Keratinocyte (primary cell): ENCODE measurements around the gene MSRB1. TPM values are rescaled to one million over a fixed set of nuclear protein-coding genes. Genes with fewer than 3 reads are reported as not detected.

Experiments used
- DNase-seq: peaks from one replicate; pipeline ENCODE4 v3.0.0-alpha.2; 2011; ENCODE audit warnings: low read depth, missing footprints, low spot score
- FAIRE-seq: peaks from 2 replicates; lab custom pipeline; 2011; peaks lifted over from hg19 to GRCh38; lab: Jason Lieb, UNC
- H2AFZ ChIP-seq: 2 replicates; pipeline ENCODE4 v1.6.0; 2012; ENCODE audit warnings: low read length, control low read depth, inconsistent platforms; ENCODE audit not compliant: control insufficient read depth
- H3K27ac ChIP-seq: 2 replicates; pipeline ENCODE4 v1.5.1; 2011; ENCODE audit warnings: low read length; ENCODE audit not compliant: control insufficient read depth, insufficient read depth
- H3K27me3 ChIP-seq: 3 replicates; pipeline ENCODE4 v1.6.0; 2011; ENCODE audit warnings: low read length; ENCODE audit not compliant: control insufficient read depth, insufficient read depth; ENCODE audit errors: extremely low read depth
- H3K36me3 ChIP-seq, 2 experiments: 2 replicates in 1 of 2; 3 replicates in 1 of 2; pipeline ENCODE4 v1.5.1; 2011; ENCODE audit warnings: low read length in 2 of 2, mild to moderate bottlenecking in 1 of 2; ENCODE audit not compliant: control insufficient read depth in 2 of 2, insufficient read depth in 2 of 2; ENCODE audit errors: extremely low read depth in 1 of 2
- H3K4me1 ChIP-seq: 3 replicates; pipeline ENCODE4 v1.5.1; 2011; ENCODE audit warnings: low read length; ENCODE audit not compliant: control insufficient read depth, insufficient read depth; ENCODE audit errors: extremely low read depth
- H3K4me2 ChIP-seq: 3 replicates; pipeline ENCODE4 v1.6.0; 2011; ENCODE audit warnings: low read depth, low read length; ENCODE audit not compliant: control insufficient read depth, insufficient read depth; ENCODE audit errors: extremely low read depth
- H3K4me3 ChIP-seq, 3 experiments: fragments of 200-600 bp in 1 of 3; sonication (generic) in 1 of 3; 2 replicates in 2 of 3; 3 replicates in 1 of 3; pipeline ENCODE4 v1.5.1; 2011 to 2016; ENCODE audit warnings: low read length in 3 of 3, mild to moderate bottlenecking in 3 of 3, control low read depth in 2 of 3, inconsistent platforms in 1 of 3, low read depth in 1 of 3, mixed read lengths in 1 of 3, mixed run types in 1 of 3, moderate library complexity in 1 of 3; ENCODE audit not compliant: control insufficient read depth in 2 of 3, insufficient read depth in 2 of 3; ENCODE audit errors: extremely low read depth in 1 of 3
- H3K79me2 ChIP-seq: 2 replicates; pipeline ENCODE4 v1.6.0; 2012; ENCODE audit warnings: low read length; ENCODE audit not compliant: control insufficient read depth, insufficient read depth
- H3K9ac ChIP-seq: 3 replicates; pipeline ENCODE4 v1.6.0; 2011; ENCODE audit warnings: low read length; ENCODE audit not compliant: control insufficient read depth, insufficient read depth; ENCODE audit errors: extremely low read depth
- H3K9me1 ChIP-seq: 3 replicates; pipeline ENCODE4 v1.6.0; 2011; ENCODE audit warnings: low read length; ENCODE audit not compliant: control insufficient read depth, insufficient read depth; ENCODE audit errors: extremely low read depth
- H3K9me3 ChIP-seq: 2 replicates; pipeline ENCODE4 v1.5.1; 2012; ENCODE audit warnings: low read depth, low read length; ENCODE audit not compliant: control insufficient read depth
- H4K20me1 ChIP-seq: 3 replicates; pipeline ENCODE4 v1.6.0; 2011; ENCODE audit warnings: low read length; ENCODE audit not compliant: control insufficient read depth, insufficient read depth; ENCODE audit errors: extremely low read depth
- EZH2 ChIP-seq: IDR thresholded peaks from one replicate; pipeline ENCODE4 v1.6.1; 2012; ENCODE audit warnings: inconsistent platforms, mild to moderate bottlenecking, low read length, moderate library complexity
- dilution Hi-C: fragments of 300-500 bp; cut with MboI; formaldehyde crosslinking; loops from one replicate; pipeline ENCODE4 v1.7.0; 2020; ENCODE audit warnings: low sequenced_read_pairs; ENCODE audit not compliant: extremely low pct_ligation_motif_present
- polyA minus RNA-seq, 3 experiments: library from RNA; depleted of rRNA, polyadenylated mRNA; stranded (reverse); fragments of >200 nt; gene quantifications; 1 replicate in 1 of 3; 2 replicates in 1 of 3; 3 replicates in 1 of 3; pipeline ENCODE4 v1.2.3, GENCODE V29; 2011
- polyA plus RNA-seq, 5 experiments: library from polyadenylated mRNA; depleted of rRNA in 3 of 5; stranded (reverse) in 3 of 5; stranded (forward) in 1 of 5; unstranded in 1 of 5; fragments of >200 nt; gene quantifications; 1 replicate in 1 of 5; 2 replicates in 3 of 5; 3 replicates in 1 of 5; pipeline versions ENCODE4 v1.2.1 to v1.2.3, GENCODE V29; 2011 to 2012; ENCODE audit warnings: missing spikeins in 2 of 5, low read depth in 1 of 5, low replicate concordance in 1 of 5
- TF ChIP-seq, protein P1 (sequence below), 3 experiments: IDR thresholded peaks in 1 of 3; conservative IDR thresholded peaks in 1 of 3; optimal IDR thresholded peaks in 1 of 3; 2 replicates in 2 of 3; 3 replicates in 1 of 3; pipeline versions ENCODE3 to v1.5.1; 2011; ENCODE audit warnings: low read length in 3 of 3, mild to moderate bottlenecking in 3 of 3, moderate library complexity in 2 of 3, control low read depth in 1 of 3, inconsistent platforms in 1 of 3; ENCODE audit not compliant: insufficient read depth in 2 of 3; ENCODE audit errors: extremely low read depth in 1 of 3

Gene MSRB1, protein sequence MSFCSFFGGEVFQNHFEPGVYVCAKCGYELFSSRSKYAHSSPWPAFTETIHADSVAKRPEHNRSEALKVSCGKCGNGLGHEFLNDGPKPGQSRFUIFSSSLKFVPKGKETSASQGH
- 23.9 to 45.4 TPM (median 25.2 TPM) in 3 replicates for polyA plus RNA-seq
- 7.0 TPM for polyA plus RNA-seq (2011; ENCODE audit: low read depth)
- polyA plus RNA-seq (2011; cell fraction: cytosol; rRNA removed) = 21.9 and 31.4 TPM in 2 replicates
- polyA plus RNA-seq (2011; cell fraction: nucleus; rRNA removed) = 11.0 and 14.2 TPM in 2 replicates
- 19.5 and 22.2 TPM in 2 replicates for polyA plus RNA-seq (2012; ENCODE audit: low replicate concordance)
- polyA minus RNA-seq = 21.7 to 40.1 TPM (median 27.8 TPM) in 3 replicates
- polyA minus RNA-seq (2011; cell fraction: cytosol; rRNA and poly(A)+ RNA removed) = 17.3 TPM
- polyA minus RNA-seq (2011; cell fraction: nucleus; rRNA and poly(A)+ RNA removed) = 7.0 and 9.4 TPM in 2 replicates

- Histone ChIP-seq H3K27ac (peak within 1 kb of the TSS; percentile 63), H3K4me3 (peak within 1 kb of the TSS; percentile 72 to 93 (median 80)), H3K9ac (peak within 1 kb of the TSS; percentile 69), H3K27me3 (no peaks in the 10 kb centered on the region), H3K4me2 (peak within 1 kb of the TSS; percentile 88), H4K20me1 (no peaks in the 10 kb centered on the region), H3K79me2 (no peaks in the 10 kb centered on the region), H2AFZ (peak within 1 kb of the TSS; percentile 85), H3K36me3 (peaks cover 0 to 4% of the 10 kb centered on the region in 2 experiments), H3K9me3 (no peaks in the 10 kb centered on the region), H3K9me1 (no peaks in the 10 kb centered on the region), H3K4me1 (peaks cover 20% of the 10 kb centered on the region)
- dilution Hi-C loops = no loop called here
- TF ChIP-seq EZH2 = no peak
- TF ChIP-seq, protein P1, sequence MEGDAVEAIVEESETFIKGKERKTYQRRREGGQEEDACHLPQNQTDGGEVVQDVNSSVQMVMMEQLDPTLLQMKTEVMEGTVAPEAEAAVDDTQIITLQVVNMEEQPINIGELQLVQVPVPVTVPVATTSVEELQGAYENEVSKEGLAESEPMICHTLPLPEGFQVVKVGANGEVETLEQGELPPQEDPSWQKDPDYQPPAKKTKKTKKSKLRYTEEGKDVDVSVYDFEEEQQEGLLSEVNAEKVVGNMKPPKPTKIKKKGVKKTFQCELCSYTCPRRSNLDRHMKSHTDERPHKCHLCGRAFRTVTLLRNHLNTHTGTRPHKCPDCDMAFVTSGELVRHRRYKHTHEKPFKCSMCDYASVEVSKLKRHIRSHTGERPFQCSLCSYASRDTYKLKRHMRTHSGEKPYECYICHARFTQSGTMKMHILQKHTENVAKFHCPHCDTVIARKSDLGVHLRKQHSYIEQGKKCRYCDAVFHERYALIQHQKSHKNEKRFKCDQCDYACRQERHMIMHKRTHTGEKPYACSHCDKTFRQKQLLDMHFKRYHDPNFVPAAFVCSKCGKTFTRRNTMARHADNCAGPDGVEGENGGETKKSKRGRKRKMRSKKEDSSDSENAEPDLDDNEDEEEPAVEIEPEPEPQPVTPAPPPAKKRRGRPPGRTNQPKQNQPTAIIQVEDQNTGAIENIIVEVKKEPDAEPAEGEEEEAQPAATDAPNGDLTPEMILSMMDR (optimal IDR thresholded peaks at IDR 0.05 in 1 of 3, IDR thresholded peaks at IDR 0.05 in 1 of 3, conservative IDR thresholded peaks at IDR 0.05 in 1 of 3; ENCODE audit: extremely low read depth in 1 of 3, insufficient read depth in 2 of 3, low read length in 3 of 3) = no peak
- DNase-seq (no peak), FAIRE-seq (peak; percentile 26)
Measured at GRCh38 chr16:1942810-1943726, at the start of gene MSRB1. TSS of gene MSRB1 (minus strand) at chr16:1943199. CDS start at chr16:1943156, 43 bp downstream.

DNA sequence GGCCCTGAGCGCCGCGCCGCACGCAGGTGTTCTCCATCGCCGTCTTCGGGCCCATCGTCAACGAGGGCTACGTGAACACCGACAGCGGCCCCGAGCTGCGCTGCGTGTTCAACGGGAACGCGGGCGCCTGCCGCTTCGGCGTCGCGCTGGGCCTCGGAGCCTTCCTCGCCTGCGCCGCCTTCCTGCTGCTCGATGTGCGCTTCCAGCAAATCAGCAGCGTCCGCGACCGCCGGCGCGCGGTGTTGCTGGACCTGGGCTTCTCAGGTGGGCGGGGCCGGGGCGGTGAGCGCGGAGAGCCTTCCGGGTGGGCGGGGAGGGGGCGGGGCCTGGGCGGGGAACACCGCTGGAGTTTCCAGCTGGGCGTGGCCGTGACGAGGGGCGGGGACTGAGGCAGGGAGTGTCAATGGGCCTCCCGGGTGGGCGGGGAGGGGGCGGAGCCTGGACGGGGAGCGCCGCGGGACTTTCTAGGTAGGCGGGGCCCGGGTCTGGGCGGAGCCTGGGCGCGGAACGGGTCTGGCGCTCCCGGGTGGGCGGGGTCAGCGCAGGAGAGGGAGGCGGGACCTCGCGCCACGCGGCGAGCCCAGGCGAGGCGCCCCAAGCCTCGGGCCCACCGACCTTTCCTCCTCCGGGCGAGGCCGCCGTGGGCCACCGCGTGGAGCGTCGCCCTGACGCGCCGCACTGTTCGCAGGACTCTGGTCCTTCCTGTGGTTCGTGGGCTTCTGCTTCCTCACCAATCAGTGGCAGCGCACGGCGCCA, 49.1 kb upstream of the MSRB1 start:
- Histone ChIP-seq H3K4me2 (peak overlapping the region; percentile 70), H2AFZ (peak overlapping the region; percentile 88), H3K4me3 (peak overlapping the region in 2 of 3 experiments; percentile 23 to 43), H3K9me1 (no peaks in the 10 kb centered on the region), H3K9me3 (no peaks in the 10 kb centered on the region), H3K79me2 (no peaks in the 10 kb centered on the region), H3K9ac (peak overlapping the region; percentile 37), H3K27ac (no peak overlapping the region), H3K4me1 (peaks cover 25% of the 10 kb centered on the region), H4K20me1 (peaks cover 3% of the 10 kb centered on the region), H3K27me3 (peaks cover 30% of the 10 kb centered on the region), H3K36me3 (peaks cover 4 to 10% of the 10 kb centered on the region in 2 experiments)
- DNase-seq (no peak), FAIRE-seq (no peak)
- dilution Hi-C loops = no loop called here
- TF ChIP-seq, protein P1 (optimal IDR thresholded peaks at IDR 0.05 in 1 of 3, IDR thresholded peaks at IDR 0.05 in 1 of 3, conservative IDR thresholded peaks at IDR 0.05 in 1 of 3; ENCODE audit: extremely low read depth in 1 of 3, insufficient read depth in 2 of 3, low read length in 3 of 3) = peak in 1 of 3 experiments; percentile 5
- TF ChIP-seq EZH2 = no peak
